ENCODE measurements around the gene SELENOO. TPM values are rescaled to one million over a fixed set of nuclear protein-coding genes. Genes with fewer than 3 reads are reported as not detected.

The SELENOO gene
- polyA plus RNA-seq, 1 donor: 20.6 TPM

GRCh38 chr22:50184004-50184901 lies 16.6 kb upstream of the SELENOO start:
- DNase-seq: no peak

- no peak for DNase-seq
These were observed 15.9 kb upstream of the SELENOO start for GRCh38 chr22:50184902-50185374.

DNA sequence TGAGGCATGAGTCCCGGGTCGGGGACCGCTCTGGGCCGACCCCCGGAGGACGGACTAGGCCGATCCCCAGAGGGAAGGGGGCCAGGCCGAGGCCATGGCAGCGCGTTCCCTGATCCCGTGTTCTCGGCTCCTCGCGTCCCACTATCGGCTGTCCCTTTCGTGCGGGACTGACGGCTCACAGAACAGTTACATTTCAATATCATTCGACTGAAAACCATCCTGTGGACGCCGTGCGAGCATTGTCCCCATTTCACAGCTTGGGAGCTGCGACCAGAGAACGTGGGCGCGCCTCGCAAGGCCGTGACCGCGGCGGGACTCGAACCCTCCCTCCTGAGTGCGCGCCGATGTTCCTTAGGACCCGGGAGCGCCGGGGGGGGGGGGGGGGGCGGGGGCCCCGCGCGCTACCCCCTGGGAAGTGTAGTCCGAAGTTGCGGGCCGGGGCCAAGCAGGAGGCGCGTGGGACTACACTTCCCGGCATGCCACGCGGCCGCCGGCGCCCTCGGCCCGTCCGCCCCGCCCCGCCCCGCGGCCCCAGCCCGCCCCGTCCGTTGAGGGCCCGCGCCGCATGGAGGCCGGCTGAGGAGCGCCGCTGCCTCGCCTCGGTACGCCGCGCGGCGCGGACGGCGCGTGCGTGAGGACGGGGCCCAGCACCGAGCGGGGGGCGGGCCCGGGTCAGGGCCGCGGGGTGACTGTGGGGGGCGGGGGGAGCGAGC lies 15.3 kb upstream of the SELENOO start, which contains the start of gene TRABD:
TSS of gene TRABD (plus strand) at position 539 of the 713 bp plus-strand sequence. CDS start 7,148 bp downstream, outside the sequence.
- peak; percentile 85 for DNase-seq

GRCh38 chr22:50186181-50186714 lies 14.6 kb upstream of the SELENOO start:
- no peak for DNase-seq

- no peak for DNase-seq
These were observed 13.9 kb upstream of the SELENOO start for GRCh38 chr22:50186761-50187523.

GRCh38 chr22:50188356-50188755 lies 12.5 kb upstream of the SELENOO start:
- no peak for DNase-seq

GRCh38 chr22:50189184-50189848 lies 11.5 kb upstream of the SELENOO start:
- no peak for DNase-seq

DNA sequence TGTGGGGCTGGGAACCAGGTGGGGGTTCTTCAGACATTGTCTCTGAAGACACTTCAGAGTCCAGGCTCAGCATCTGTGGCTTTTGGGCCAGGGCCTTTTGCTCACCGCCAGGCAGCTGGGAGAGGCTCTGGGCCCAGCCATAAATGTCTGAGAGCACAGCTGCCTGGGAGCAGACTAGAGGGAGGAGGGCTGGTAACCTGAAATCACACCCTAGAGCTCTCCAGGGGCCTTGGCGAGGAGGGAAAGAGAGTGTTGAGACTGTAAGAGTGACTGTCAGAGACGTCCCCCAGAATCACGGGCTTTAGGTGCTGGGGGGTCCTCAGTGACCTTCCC lies 11.0 kb upstream of the SELENOO start:
- DNase-seq: no peak

GRCh38 chr22:50190182-50190940 lies 10.4 kb upstream of the SELENOO start:
- peak; percentile 58 for DNase-seq

DNA sequence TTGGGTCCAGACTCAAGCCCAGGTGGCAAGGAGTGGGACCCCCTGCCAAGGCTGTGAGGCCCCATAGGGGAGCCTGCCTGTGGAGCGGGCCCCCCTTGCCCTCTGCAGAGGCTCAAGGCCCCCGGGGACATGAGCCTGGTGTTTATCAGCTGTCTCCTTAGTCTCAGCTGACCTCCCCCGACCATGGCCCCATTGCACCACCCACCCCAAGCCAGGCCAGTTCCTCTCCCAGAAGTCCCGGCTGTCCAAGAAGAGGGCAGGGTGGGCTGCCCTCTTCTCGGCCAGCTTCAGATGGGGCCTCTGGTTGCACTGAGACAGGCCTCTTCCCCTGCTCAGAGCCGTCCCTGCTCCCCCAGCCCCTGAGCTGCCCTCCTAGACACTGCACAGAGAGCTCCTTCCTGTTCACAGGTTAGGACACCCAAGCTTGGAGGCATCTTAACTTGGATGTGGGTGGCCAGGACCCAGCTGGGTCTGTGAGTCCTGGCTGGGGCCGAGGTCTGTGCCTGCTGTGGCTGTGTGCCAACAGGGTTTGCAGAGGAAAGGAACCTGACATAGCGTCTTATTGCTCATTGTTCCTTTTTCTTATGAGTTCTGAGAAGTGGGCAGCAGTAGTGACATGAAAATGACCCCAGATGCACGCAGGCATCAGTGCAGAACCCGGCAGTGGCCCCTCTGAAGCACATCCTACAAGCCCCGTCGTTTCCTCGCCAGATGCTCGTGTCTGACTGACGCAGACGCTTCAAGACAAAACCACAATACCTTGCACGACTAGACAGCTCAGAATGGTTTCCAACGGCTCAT lies 9.7 kb upstream of the SELENOO start:
- DNase-seq: no peak

DNA sequence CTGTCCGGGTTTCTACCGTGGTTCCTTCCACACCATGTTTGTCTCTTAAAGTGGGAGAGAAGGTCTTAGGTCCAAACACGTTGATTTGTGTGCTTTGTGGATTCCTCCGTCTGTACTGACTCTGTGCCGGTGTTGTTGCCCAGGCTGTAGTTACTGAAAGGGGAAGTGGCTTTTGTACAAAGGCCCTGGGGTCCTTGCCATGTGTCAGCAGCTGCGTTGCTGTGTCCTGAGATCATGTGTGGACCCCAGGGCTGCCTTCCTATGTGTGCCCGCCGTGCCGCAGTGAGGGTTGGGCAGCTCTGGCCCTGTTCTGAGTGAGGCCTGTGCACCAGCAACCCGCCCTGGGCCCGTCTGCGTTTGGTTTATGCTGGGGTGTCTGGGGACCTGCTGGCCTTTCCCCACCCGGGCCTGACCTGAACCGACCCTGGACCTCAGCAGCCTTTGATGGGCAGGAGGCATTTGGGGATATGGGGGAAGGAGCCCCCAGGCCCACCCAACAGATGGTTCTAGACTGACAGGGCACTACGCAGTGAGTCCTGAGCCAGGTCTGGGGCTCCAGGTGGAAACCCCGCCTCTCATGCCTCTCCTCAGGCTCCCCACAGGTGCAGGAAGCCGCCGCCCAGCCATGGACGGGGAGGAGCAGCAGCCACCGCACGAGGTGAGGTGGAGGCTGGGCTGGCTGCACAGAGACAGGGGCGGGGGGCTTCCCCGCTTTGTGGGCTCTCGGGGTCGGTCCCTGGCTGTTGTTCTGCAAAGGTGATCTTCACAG lies 8.2 kb upstream of the SELENOO start:
- no peak for DNase-seq

GRCh38 chr22:50193621-50194020 lies 7.2 kb upstream of the SELENOO start:
- DNase-seq: no peak

GRCh38 chr22:50194037-50194805 lies 6.6 kb upstream of the SELENOO start:
- no peak for DNase-seq

GRCh38 chr22:50196256-50196655 lies 4.6 kb upstream of the SELENOO start:
- no peak for DNase-seq

- DNase-seq: no peak
These were observed 3.6 kb upstream of the SELENOO start for GRCh38 chr22:50197000-50197800.

GRCh38 chr22:50197856-50198623 lies 2.8 kb upstream of the SELENOO start:
- no peak for DNase-seq

- DNase-seq: no peak
These were observed 2.2 kb upstream of the SELENOO start for GRCh38 chr22:50198624-50199017.
